HG02798 (cell line): Measurements from ENCODE around the gene CEACAM8.
"Not testable (repeated sequence)": the region's sequence is repeated elsewhere in the genome, so short reads cannot be mapped to it uniquely, and the experiment has no call there.

Experiments used
- ATAC-seq: cut with Tn5 transposase; IDR thresholded peaks from one replicate; pipeline ENCODE4 v1.9.1; 2021; ENCODE audit warnings: mild to moderate bottlenecking; ENCODE audit not compliant: unreplicated experiment, poor library complexity

The CEACAM8 gene

DNA sequence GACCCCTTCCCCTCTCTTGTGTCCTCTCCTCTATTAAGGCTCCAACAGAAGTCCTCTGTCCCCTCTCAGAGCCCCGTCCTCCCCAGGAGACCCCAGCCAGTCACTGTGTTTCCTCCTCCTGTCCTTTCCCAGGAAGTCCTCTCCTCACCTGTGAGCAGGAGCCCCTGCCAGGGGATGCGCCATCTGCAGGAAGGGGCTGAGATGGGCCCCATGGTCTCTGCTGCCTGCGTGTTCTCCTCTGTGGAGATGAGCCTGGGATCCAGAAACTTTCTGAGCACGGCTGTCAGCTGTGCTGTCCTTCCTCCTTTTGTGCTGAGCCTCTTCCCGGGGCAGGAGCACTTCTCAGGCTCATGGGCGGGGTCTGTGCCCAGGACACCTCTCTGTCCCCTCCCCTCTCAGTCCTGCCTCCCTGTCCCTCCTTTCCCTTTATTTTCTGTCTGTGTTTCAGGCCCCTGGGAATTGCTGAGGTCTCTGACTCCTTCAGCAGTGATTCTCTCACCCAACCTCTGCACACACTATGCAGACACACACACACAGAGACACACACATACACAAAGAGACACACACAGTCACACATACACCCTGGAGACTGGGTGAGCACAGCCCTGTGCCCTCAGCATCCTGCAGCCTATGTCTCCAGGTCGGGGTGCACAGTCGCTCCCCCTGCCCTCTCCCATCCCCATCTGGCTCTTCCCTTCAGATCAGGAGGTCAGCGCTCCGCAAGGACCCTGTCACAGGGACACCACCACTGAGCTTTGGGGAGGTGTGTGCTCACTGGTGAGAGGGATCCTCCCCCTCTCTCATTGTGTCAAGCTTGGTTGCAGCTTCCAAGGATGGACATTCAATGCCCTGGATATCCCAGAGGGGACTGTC is at the start of gene CEACAM8:
Gene CEACAM8, minus strand, starts transcription at position 308 of the 873 bp plus-strand sequence. Its CDS starts 96 bp downstream, at position 212.
- ATAC-seq, result no peak

- ATAC-seq, result not testable (repeated sequence)
Observed at GRCh38 chr19:42639324-42640092, 44.8 kb upstream of the CEACAM8 start.

DNA sequence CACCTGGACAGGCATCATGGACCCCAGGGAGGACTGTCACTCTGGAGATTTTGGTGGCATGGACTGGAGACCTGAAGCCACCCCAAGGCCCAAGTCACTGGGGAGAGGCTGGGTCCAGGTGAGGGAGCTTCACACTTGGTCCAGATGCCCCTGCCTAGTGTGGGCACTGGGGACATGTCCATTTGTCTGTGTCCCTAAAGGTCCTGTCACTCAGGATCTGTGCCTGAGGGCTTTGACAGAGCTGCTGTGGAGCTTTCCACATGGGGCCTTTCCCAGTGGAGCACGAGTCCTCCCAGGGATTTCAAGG is 40.5 kb upstream of the CEACAM8 start:
- no peak for ATAC-seq

DNA sequence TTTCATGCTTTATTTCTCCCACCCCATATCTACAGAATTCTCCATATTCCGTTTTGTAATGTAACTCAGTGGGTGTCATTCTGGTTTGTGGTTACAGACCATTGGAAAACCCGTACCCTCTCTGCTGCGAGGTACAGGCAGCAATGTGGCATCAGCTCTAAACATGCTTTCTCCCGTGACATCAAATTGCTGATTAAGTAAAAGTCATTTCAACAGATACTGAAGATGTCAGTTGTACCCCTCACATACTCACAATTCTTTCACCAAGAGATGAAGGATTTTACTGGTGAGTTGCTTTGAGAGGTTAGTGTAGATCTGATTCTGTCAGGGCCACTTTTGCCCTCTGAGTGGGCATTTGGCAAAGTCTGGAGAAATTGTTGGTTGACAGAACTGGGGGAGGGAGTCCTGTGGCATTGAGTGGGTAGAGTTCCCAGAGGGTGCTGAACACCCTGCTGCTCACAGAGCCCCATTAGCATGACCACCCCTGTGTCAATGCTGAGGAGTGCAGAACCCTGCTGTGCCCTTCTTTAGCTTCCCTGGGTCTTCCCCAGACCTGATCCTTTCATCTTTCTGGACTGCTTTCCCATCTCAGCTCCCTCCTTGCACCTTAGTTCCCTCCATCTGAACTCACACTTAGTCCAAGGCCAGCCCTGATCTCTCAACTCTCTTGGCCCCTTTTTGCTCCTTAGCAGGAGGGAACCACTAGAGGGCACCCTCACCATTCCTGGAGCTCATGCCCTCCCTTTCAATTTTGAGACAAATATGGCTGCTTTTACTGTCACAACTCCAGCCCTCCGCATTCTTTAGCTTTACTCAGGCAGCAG is 39.9 kb upstream of the CEACAM8 start:
- no peak for ATAC-seq

GRCh38 chr19:42629191-42629590 is 34.5 kb upstream of the CEACAM8 start:
- ATAC-seq, result no peak

DNA sequence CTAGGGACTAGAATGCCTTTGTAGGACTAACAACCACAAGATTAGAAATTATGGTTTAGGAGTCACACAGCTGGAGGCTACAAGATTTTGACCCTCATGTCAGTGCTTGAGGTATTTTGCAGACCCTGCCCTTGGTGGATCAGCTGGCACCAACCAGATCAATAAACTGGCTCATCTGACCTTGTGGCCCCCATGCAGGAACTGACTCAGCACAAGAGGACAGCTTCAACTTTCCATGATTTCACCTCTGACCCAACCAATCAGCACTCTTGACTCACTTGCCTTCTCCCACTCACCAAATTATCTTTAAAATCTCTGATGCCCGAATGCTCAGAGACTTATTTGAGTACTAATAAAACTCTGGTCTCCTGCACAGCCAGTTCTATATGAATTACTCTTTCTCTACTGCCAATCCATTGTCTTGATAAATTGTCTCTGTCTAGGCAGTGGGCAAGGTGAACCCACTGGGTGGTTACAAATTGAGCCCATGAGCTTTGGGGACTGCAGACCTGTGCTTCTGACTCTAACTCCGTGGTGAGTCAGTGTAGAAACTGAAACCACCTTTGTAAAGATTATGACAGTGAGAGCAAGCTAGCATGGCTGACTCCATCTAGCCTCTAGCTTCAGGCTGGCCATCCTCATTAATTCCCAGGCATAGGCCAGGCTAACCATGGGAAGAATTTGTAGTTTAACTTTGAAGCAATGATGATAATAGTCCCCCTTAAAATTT is 33.9 kb upstream of the CEACAM8 start:
- ATAC-seq, result no peak

- no peak for ATAC-seq
Observed at GRCh38 chr19:42627916-42628315, 33.2 kb upstream of the CEACAM8 start.

DNA sequence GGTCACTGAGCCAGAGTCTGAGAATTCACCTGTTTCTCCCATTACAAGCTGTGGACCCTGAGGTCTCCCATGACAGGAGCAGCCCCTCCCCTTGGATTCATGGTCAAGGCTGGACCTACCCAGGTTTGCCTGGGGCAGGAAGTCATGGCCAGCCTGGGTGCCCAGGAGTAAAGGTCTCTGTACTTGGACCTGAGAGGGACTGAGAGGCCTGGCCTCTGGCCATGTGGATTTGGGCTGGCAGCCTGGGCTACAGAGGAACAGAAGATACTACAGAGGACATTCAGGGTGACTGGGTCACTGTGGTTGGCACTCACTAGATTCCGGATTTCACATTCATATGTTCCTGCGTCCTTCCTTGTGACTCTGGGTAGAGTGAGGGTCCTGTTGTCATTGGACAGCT is 31.5 kb upstream of the CEACAM8 start:
- no peak for ATAC-seq

GRCh38 chr19:42619271-42619670 is 24.5 kb upstream of the CEACAM8 start:
- no peak for ATAC-seq

GRCh38 chr19:42613666-42614065 is 18.9 kb upstream of the CEACAM8 start:
- no peak for ATAC-seq

GRCh38 chr19:42610401-42610915 is 15.7 kb upstream of the CEACAM8 start:
- ATAC-seq, result not testable (repeated sequence)

- ATAC-seq, result no peak
Observed at GRCh38 chr19:42606660-42607351, 12.1 kb upstream of the CEACAM8 start.

- ATAC-seq, result no peak
Observed at GRCh38 chr19:42601811-42602443, 7.2 kb upstream of the CEACAM8 start.

DNA sequence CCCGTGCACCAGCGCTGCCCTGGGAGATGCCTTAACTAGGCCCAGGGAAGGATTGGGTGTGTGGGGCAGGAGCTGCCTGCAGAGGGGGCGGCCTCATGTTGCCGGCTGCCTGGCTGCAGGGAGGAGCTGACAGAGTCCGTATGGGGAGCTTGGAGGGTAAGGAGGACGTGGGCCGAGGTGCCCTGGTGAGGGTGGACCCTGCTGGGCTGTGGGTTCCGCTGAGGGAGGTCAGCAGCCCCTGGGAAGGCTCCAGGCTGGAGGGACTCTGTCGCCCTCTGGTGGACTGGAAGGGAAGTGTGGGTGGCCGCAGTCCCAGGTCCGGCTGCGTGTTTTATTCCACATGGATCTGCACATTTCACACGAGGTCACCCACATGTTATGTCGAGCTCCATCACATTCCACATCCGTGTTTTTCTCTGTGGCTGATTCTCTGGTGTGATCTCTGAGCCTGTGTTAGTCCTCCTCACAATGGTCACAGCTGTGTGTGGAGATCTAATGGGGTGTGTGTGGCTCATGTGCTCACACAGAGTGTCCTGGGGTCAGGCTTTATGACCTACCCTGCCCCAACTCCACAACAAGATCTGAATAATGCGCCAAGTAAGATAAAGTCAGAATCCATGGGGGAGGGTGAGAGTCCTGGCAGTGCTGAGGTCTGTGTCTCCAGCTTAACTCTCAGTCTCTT is 1.8 kb upstream of the CEACAM8 start:
- no peak for ATAC-seq

DNA sequence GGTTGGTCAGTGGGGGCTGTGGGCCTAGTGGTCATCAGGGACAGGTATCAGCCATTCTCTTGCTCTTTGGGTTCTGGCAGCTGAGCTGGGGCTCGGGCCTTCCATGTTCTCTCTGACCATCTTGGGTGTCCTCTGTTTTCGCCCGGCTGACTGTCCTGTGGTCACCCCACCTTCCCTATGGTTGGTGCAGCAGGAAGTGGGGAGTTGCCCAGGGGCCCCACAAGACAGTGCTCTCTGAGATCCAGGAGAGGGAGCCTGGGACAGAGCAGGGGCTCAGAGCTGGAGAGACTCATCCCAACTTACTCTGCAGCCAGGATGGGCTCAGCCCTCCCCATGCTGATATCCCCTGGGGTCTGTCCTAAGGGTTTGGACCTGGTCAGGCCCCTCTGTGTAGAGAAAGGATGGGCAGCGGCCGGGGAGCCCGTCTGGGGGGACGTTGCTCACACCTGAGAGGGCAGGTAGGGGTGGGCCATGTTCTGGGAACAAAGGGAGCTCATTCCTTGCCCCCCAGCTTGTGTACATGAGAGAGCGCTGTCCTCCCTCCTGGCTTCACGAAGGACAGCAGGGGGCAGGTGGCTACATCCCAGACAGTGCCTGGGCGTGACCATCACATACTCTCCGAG is 937 bp upstream of the CEACAM8 start:
- ATAC-seq, result no peak

DNA sequence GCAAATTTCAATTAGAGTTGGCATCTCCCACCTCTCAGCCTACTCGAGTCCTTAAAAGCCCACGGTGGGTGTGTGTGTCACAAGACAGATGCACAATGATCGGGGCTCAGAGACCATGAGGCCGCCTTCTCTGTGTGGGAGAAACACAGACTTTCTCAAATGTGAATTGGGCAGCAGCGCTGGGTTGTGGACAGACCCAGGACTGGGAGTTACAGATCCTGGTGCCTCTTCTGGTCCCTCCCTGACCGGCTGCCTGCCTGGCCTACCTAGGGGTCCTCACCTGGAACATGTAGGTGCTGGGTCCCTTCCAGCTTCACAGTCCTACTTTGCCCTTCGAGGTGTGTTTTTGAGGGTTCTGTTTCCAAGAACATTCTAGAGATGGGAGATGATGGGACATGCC is 4.9 kb downstream of the CEACAM8 start:
- no peak for ATAC-seq

- ATAC-seq, result no peak
Observed at GRCh38 chr19:42584466-42584865, 10.3 kb downstream of the CEACAM8 start.

DNA sequence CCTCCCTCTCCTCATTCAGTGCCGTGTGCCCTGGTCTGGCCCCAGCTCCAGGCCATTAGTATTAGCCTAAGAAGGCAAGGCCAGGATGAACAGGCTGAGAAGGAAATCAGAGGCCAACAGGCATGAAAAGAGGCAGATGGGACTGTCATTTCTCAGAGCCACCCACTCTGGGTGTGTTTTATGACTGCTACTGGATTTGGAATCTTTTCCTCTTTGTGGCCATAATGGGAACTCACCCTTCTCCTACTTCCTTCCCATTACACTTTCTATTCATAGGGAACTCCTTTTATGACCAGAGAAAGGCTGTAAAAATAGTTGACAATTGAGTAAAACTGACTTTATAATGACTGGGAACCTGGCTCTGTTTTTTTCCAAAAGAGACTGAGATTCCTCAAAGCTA is 17.7 kb downstream of the CEACAM8 start:
- ATAC-seq, result no peak
